Measurements from ENCODE around the gene COQ9.

- TF ChIP-seq YY1 (IDR thresholded peaks at IDR 0.05; ENCODE audit: insufficient read depth, insufficient read length): no peak
- no peak for TF ChIP-seq ZNF274 (IDR thresholded peaks at IDR 0.05; ENCODE audit: low read depth, low read length)
Observed at GRCh38 chr16:57476546-57477410, 29.5 kb downstream of the COQ9 start.

All from NT2/D1 (cell line).